H9 (cell line): ENCODE measurements around the gene GPHN. TPM values are rescaled to one million over a fixed set of nuclear protein-coding genes. Genes with fewer than 3 reads are reported as not detected.

ENCODE experiments used
- DNase-seq: peaks from one replicate; pipeline ENCODE4 v3.0.0-alpha.2; 2017
- H2AFZ ChIP-seq: one replicate; pipeline ENCODE4 v1.6.1; 2013; ENCODE audit warnings: mild to moderate bottlenecking, low read length, control low read depth, moderate library complexity
- H2AK5ac ChIP-seq: 2 replicates; pipeline ENCODE4 v1.6.1; 2013; ENCODE audit warnings: low read length, control low read depth, mixed read lengths; ENCODE audit not compliant: insufficient read length
- H2BK120ac ChIP-seq: one replicate; pipeline ENCODE4 v1.6.1; 2013; ENCODE audit warnings: low read depth, mild to moderate bottlenecking, low read length, control low read depth, inconsistent platforms; ENCODE audit not compliant: poor library complexity, severe bottlenecking
- H2BK12ac ChIP-seq: 2 replicates; pipeline ENCODE4 v1.6.1; 2013; ENCODE audit warnings: low read length, control low read depth, mixed read lengths, low read depth; ENCODE audit not compliant: insufficient read length
- H2BK15ac ChIP-seq: 2 replicates; pipeline ENCODE4 v1.6.1; 2013; ENCODE audit warnings: low read depth, low read length, control low read depth
- H2BK20ac ChIP-seq: one replicate; pipeline ENCODE4 v1.6.1; 2013; ENCODE audit warnings: low read depth, mild to moderate bottlenecking, low read length, control low read depth, inconsistent platforms; ENCODE audit not compliant: poor library complexity, severe bottlenecking
- H2BK5ac ChIP-seq: 2 replicates; pipeline ENCODE4 v1.6.1; 2013; ENCODE audit warnings: low read length, control low read depth, mixed read lengths; ENCODE audit not compliant: insufficient read length
- H3K14ac ChIP-seq: 2 replicates; pipeline ENCODE4 v1.6.1; 2013; ENCODE audit warnings: low read length, control low read depth; ENCODE audit not compliant: insufficient read depth
- H3K18ac ChIP-seq: 2 replicates; pipeline ENCODE4 v1.6.1; 2013; ENCODE audit warnings: low read depth, mild to moderate bottlenecking, mixed read lengths, low read length, control low read depth; ENCODE audit not compliant: insufficient read length
- H3K23ac ChIP-seq: 2 replicates; pipeline ENCODE4 v1.6.1; 2013; ENCODE audit warnings: low read length, control low read depth, mixed read lengths, low read depth; ENCODE audit not compliant: insufficient read length
- H3K23me2 ChIP-seq: 2 replicates; pipeline ENCODE4 v1.6.1; 2013; ENCODE audit warnings: low read depth, mild to moderate bottlenecking, mixed read lengths, low read length, control low read depth; ENCODE audit not compliant: insufficient read length, poor library complexity, severe bottlenecking
- H3K27ac ChIP-seq: 2 replicates; pipeline ENCODE4 v1.5.1; 2013; ENCODE audit warnings: low read length, control low read depth, mixed read lengths, low read depth; ENCODE audit not compliant: insufficient read length
- H3K27me3 ChIP-seq: 2 replicates; pipeline ENCODE4 v1.6.1; 2013; ENCODE audit warnings: low read length, control low read depth, inconsistent platforms; ENCODE audit not compliant: insufficient read depth
- H3K4ac ChIP-seq: 2 replicates; pipeline ENCODE4 v1.6.1; 2013; ENCODE audit warnings: low read depth, mild to moderate bottlenecking, control low read depth, inconsistent platforms, low read length, moderate library complexity
- H3K4me1 ChIP-seq: 2 replicates; pipeline ENCODE4 v1.6.1; 2013; ENCODE audit warnings: low read length, control low read depth, inconsistent platforms; ENCODE audit not compliant: insufficient read depth
- H3K4me2 ChIP-seq: 2 replicates; pipeline ENCODE4 v1.6.1; 2013; ENCODE audit warnings: low read length, control low read depth, mixed read lengths; ENCODE audit not compliant: insufficient read length, insufficient read depth
- H3K56ac ChIP-seq: 2 replicates; pipeline ENCODE4 v1.6.1; 2013; ENCODE audit warnings: low read depth, mild to moderate bottlenecking, mixed read lengths, low read length, control low read depth; ENCODE audit not compliant: insufficient read length
- H3K79me1 ChIP-seq: 2 replicates; pipeline ENCODE4 v1.6.1; 2013; ENCODE audit warnings: low read depth, mild to moderate bottlenecking, moderate library complexity, low read length, control low read depth, inconsistent platforms; ENCODE audit not compliant: insufficient read depth, poor library complexity, severe bottlenecking
- H3K79me2 ChIP-seq: 2 replicates; pipeline ENCODE4 v1.6.1; 2013; ENCODE audit warnings: low read length, control low read depth, inconsistent platforms; ENCODE audit not compliant: insufficient read depth
- H3K9ac ChIP-seq: 2 replicates; pipeline ENCODE4 v1.6.1; 2013; ENCODE audit warnings: low read length, control low read depth, mixed read lengths; ENCODE audit not compliant: insufficient read length; ENCODE audit errors: extremely low read depth
- H3K9me3 ChIP-seq: one replicate; pipeline ENCODE4 v1.6.1; 2013; ENCODE audit warnings: low read depth, low read length, inconsistent platforms; ENCODE audit not compliant: control insufficient read depth
- H3T11ph ChIP-seq: one replicate; pipeline ENCODE4 v1.6.1; 2013; ENCODE audit warnings: mild to moderate bottlenecking, low read length, control low read depth, inconsistent platforms
- H4K20me1 ChIP-seq: one replicate; pipeline ENCODE4 v1.6.1; 2013; ENCODE audit not compliant: control insufficient read depth, insufficient read length, insufficient read depth
- H4K5ac ChIP-seq: 2 replicates; pipeline ENCODE4 v1.6.1; 2013; ENCODE audit warnings: low read depth, mild to moderate bottlenecking, mixed read lengths, low read length, control low read depth; ENCODE audit not compliant: insufficient read length
- H4K8ac ChIP-seq: replicated peaks from 2 replicates; pipeline ENCODE4 v1.6.1; 2013; ENCODE audit warnings: low read length, control low read depth, mixed read lengths, low read depth; ENCODE audit not compliant: insufficient read length
- H4K91ac ChIP-seq: 2 replicates; pipeline ENCODE4 v1.6.1; 2013; ENCODE audit warnings: low read depth, mild to moderate bottlenecking, moderate library complexity, mixed read lengths, low read length, control low read depth; ENCODE audit not compliant: insufficient read length
- H3K27ac Mint-ChIP-seq, 3 experiments: 2 replicates in 2 of 3; 3 replicates in 1 of 3; pipeline ENCODE4 v1.8.0; 2020 to 2021; ENCODE audit warnings: mixed read lengths in 3 of 3, mild to moderate bottlenecking in 1 of 3, moderate library complexity in 1 of 3
- H3K27me3 Mint-ChIP-seq: 2 replicates; pipeline ENCODE4 v1.8.0; 2021; ENCODE audit warnings: low read depth, mild to moderate bottlenecking, moderate library complexity, mixed read lengths
- H3K36me3 Mint-ChIP-seq, 3 experiments: 2 replicates in 2 of 3; 3 replicates in 1 of 3; pipeline ENCODE4 v1.8.0; 2020 to 2021; ENCODE audit warnings: low read depth in 3 of 3, mixed read lengths in 3 of 3; ENCODE audit not compliant: insufficient read depth in 1 of 3
- H3K4me1 Mint-ChIP-seq, 2 experiments: 2 replicates each; pipeline ENCODE4 v1.8.0; 2020; ENCODE audit warnings: mixed read lengths in 2 of 2
- H3K4me3 Mint-ChIP-seq, 2 experiments: 2 replicates in 1 of 2; 3 replicates in 1 of 2; pipeline ENCODE4 v1.8.0; 2020 to 2021; ENCODE audit warnings: mild to moderate bottlenecking in 2 of 2, mixed read lengths in 2 of 2, moderate library complexity in 1 of 2
- H3K9me3 Mint-ChIP-seq, 2 experiments: 2 replicates in 1 of 2; 3 replicates in 1 of 2; pipeline ENCODE4 v1.8.0; 2020; ENCODE audit warnings: mild to moderate bottlenecking in 2 of 2, mixed read lengths in 2 of 2, moderate library complexity in 1 of 2
- WGBS: extraction: QIAGEN DNeasy Blood & Tissue Kit; methylation state at CpG from one replicate; pipeline ENCODE4 v1.1.7; 2013; ENCODE audit warnings: missing lambda C conversion rate, low lambda C conversion rate, mixed read lengths; ENCODE audit not compliant: insufficient read length; ENCODE audit errors: extremely low coverage; 5-methylcytosine and 5-hydroxymethylcytosine counted together
- total RNA-seq: library from RNA; stranded (reverse); gene quantifications from 2 replicates; pipeline ENCODE4 v1.2.1, GENCODE V29; 2021
- TF ChIP-seq, protein P1 (sequence below): fragments of 200-600 bp; sonication (generic); conservative IDR thresholded peaks from 3 replicates; pipeline ENCODE4 v1.8.0; 2021; ENCODE audit warnings: antibody characterized with exemption, mild to moderate bottlenecking

GPHN gene
- total RNA-seq, 1 experiment from 2014 or later, result 16.1 TPM

DNA sequence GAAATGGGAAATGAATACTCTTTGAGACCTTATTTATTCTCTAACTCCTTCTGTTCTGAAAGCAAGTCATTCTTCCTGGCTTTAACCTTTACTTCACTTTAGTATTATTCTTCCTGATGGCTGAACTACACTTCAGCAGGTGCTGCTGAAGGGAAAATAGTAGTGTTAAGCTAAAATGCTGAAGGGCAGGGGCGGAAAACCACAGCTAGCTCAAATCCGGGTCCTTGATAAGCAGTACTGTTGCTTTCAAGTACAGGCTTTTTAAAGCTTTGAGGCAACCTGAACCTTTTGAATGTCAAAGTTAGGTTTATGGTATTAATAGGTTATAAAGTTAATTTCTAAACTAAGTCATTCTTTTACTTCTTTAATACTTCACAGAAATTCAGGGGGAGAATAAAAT is 11.0 kb upstream of the GPHN start:
- no peaks in the 10 kb centered on the region for H3K79me2 ChIP-seq
- DNase-seq, result no peak
- Mint-ChIP-seq H3K27ac (no peak overlapping the region), H3K4me3 (no peak overlapping the region), H3K36me3 (no peaks in the 10 kb centered on the region), H3K4me1 (peaks cover 0 to 5% of the 10 kb centered on the region in 2 experiments; a peak in 1 of 4 replicates), H3K27me3 (no peaks in the 10 kb centered on the region; the same call in 1 of the 2 replicates), H3K9me3 (no peaks in the 10 kb centered on the region)
- H4K91ac ChIP-seq, result no peak overlapping the region
- no peak overlapping the region for H2AK5ac ChIP-seq
- H4K8ac ChIP-seq, result no peak overlapping the region
- H3K18ac ChIP-seq, result no peak overlapping the region
- no peaks in the 10 kb centered on the region for H3K27me3 ChIP-seq
- no CpG with 5 or more reads among the region's 2 CpGs for WGBS
- H2AFZ ChIP-seq, result no peak overlapping the region
- H3K9me3 ChIP-seq, result no peaks in the 10 kb centered on the region
- H3K9ac ChIP-seq, result no peak overlapping the region
- no peak overlapping the region for H2BK20ac ChIP-seq
- H3T11ph ChIP-seq, result no peak overlapping the region
- H2BK12ac ChIP-seq, result no peak overlapping the region
- H2BK120ac ChIP-seq, result no peak overlapping the region
- H4K5ac ChIP-seq, result no peak overlapping the region
- no peak overlapping the region for H3K23ac ChIP-seq
- H3K4ac ChIP-seq, result no peak overlapping the region
- H3K79me1 ChIP-seq, result no peaks in the 10 kb centered on the region
- H3K4me2 ChIP-seq, result no peak overlapping the region
- H3K4me1 ChIP-seq, result no peaks in the 10 kb centered on the region
- H3K27ac ChIP-seq, result no peak overlapping the region
- H3K56ac ChIP-seq, result no peak overlapping the region
- no peak overlapping the region for H2BK15ac ChIP-seq
- no peaks in the 10 kb centered on the region for H3K23me2 ChIP-seq
- TF ChIP-seq, protein P1, sequence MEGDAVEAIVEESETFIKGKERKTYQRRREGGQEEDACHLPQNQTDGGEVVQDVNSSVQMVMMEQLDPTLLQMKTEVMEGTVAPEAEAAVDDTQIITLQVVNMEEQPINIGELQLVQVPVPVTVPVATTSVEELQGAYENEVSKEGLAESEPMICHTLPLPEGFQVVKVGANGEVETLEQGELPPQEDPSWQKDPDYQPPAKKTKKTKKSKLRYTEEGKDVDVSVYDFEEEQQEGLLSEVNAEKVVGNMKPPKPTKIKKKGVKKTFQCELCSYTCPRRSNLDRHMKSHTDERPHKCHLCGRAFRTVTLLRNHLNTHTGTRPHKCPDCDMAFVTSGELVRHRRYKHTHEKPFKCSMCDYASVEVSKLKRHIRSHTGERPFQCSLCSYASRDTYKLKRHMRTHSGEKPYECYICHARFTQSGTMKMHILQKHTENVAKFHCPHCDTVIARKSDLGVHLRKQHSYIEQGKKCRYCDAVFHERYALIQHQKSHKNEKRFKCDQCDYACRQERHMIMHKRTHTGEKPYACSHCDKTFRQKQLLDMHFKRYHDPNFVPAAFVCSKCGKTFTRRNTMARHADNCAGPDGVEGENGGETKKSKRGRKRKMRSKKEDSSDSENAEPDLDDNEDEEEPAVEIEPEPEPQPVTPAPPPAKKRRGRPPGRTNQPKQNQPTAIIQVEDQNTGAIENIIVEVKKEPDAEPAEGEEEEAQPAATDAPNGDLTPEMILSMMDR, result no peak
- H3K14ac ChIP-seq, result no peak overlapping the region
- no peaks in the 10 kb centered on the region for H4K20me1 ChIP-seq
- no peak overlapping the region for H2BK5ac ChIP-seq
